ENCODE data around the gene TECTB.

GRCh38 chr10:112296908-112297331 lies 13.7 kb downstream of the TECTB start:
- no peak for TF ChIP-seq CTCF (IDR thresholded peaks at IDR 0.05; ENCODE audit: low read depth, low read length, poor library complexity, severe bottlenecking)
- TF ChIP-seq EZH2phosphoT487 (IDR thresholded peaks at IDR 0.05; ENCODE audit: borderline replicate concordance, low read length) = no peak
